Stimulated activated CD8-positive, alpha-beta memory T cell treated with anti-CD3 and anti-CD28 coated beads, Interleukin-7, amount 100 ng/mL, for 4 hours (primary cell): ENCODE data around the gene CASP7.

Experiments used
- DNase-seq, 2 donors: peaks; one replicate each; pipeline ENCODE4 v3.0.0-alpha.2; 2020; ENCODE audit warnings: low read depth in 2 of 2

CASP7 gene

DNA sequence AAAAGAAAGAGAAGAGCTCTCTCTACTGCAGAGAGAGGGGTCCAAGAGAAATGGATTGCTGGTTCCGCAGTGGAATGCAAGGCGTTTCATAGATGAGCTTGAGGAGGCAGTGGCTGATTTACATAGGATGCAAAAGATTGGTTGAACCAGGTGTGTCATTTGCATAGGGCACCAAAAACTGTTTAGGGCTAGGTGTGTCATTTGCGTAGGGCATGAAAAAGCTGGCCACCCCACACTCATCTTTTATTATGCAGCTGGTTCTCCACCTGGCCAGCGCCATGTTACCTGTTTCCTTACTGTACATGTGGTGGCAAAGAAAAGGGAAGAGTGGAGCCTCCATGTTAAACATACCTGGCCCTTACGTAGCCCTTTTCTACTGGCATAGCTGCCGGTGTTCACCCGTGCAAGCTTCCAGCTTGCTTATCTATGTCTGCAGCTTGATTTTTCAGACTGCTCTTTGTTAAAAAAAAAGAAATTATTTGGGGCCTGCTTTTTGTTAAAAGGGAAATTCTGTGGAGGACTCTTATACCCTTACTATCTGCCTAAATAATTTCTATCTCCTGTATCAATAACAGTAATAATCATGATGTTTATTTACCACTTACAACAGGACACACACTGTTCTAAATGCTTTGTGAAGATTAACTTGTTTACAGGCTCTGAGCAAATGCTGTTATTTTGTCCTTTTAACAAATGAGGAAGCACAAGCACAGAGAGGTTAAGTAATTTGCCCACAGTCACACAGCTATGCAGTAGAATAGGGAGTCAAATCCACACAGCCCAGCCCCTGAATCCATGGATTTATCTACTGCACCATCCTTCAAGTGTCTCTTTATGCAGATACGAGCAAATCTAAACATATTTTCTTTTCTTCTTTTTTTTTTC, 33.3 kb downstream of the CASP7 start:
- no peak for DNase-seq

DNA sequence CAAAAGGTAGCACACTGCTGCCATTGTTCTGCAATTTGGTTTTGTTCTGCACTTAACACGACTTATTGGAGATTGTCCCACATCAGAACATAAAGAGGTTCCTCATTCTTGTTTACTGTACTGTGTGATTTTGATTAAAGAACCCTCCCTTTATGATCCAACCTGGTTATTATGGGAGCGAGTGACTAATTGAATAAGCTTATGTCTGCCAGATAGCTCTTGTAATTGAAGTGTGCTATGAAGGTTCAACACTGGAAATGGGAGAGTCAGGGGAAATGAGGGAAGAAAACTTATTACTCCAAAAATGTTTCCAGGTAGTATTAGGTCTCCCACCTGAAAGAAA, 33.9 kb downstream of the CASP7 start:
- DNase-seq: no peak

DNA sequence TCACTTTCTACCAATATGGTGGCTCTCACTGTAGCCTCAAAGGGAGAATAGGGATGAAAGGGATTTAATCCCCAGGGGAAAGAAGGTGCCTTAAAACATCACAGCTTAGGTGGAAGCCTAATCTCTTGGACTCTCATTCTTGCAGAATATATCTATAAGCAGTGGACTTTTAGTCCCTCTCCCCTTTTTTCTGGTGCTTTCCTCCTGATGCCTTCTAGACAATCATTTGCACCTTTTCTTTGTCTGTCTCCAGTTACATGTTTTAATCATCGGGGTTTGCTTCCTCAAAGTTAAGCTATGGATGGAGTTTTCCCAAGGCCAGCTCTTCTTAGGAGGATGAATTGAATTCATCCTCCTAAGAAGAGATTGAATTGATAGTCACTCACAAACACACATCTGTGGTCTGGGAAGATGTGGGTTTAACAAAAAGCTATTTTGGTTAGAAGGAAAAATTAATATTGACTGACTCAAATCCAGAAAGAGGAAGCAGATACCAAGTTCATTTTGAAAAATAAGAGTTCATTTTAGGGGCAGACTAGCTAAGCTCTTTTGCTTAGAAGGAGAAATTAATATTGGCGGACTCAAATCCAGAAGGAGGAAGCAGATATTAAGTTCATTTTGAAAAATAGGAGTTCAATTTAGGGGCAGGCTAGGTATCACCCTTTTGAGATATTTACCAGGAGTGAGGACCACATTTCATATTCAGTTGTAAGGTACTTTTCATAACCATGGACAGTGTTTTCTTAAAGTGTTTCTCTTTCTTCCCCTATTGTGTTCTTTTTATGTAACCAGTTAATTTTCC, 36.6 kb downstream of the CASP7 start:
- DNase-seq: no peak

DNA sequence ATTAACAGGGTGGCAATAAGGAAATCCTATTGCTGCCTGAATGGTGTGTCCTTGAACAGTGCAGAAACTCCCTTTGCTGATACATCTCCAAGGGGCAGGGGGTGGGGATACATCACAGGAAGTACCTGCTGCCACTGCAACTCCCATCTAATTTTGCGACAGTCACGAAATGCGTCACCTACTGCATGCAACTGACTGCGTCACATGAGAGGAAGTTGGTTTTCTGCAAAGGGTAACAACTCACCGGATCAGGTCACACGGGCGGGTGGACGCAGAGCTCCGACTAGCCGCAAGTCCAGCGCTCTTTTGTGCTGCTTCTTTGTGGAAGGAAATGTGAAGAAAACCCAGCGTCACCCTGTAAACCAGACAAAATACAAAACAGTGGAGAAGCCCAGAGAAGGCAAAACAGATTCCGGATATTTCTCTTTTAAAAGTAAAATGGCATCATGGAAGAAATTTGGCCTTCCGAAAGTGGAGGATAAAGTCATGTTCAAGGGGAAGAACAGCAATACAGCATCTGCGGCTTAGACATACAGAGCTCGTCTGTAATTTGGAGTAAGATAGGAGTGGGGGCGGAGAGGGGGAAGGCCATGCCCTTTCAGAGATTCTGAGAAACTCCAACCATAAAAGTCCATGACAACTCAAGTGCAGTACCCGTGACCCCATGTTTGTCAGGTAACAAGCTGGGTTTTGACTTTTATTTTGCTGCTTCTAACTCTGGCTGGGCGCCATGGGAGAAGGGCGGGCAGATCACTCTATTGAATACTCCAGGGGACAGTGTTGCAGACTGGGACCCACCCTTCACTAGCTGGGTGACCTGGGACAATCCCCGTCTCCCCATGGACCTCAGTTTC, 39.5 kb downstream of the CASP7 start:
- DNase-seq: no peak

DNA sequence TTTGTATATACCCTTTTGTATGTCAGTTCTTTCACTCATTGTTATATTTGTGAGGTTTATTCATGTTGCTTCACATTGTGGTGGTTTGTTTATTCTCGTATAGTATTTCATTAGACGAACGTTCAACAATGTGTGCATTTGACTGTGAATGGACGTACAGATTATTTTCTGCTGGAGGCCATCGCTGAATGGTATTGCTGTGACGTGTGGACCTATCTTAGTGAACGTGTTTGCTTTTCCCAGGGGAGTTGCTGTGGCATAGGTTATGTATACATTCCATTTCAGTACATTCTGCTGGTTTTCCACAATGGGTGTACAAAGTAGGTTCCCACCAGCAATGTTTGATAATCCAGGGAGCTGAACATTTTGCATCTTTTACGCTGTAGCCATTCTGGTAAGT, 40.7 kb downstream of the CASP7 start:
- DNase-seq: no peak

DNA sequence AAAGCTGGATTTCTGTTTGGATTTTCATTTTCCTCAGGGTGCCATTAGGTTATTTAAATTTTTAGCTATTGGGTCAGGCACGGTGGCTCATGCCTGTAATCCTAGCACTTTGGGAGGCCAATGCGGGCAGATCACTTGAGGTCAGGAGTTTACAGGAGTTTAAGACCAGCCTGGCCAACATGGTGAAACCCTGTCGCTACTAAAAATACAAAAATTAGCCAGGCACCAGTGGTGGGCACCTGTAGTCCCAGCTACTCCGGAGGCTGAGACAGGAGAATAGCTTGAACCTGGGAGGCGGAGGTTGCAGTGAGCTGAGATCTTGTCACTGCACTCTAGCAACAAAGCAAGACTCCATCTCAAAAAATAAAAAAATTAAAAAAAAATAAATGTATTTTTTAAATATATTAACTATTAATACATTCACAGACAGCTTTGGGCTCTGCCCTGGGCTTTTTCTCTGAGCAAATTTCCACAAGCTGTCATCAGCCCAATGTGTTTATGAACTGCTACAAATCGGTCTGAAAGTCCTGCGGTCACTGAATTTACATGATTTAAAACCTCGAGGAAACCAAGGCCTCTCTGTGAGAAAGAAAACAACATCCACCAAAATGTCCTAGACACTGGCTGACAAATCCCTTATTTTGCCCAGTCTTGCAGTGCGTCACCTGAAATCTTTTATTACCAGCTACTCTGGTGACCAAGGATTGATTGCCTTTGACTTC, 52.6 kb downstream of the CASP7 start:
- no peak for DNase-seq

DNA sequence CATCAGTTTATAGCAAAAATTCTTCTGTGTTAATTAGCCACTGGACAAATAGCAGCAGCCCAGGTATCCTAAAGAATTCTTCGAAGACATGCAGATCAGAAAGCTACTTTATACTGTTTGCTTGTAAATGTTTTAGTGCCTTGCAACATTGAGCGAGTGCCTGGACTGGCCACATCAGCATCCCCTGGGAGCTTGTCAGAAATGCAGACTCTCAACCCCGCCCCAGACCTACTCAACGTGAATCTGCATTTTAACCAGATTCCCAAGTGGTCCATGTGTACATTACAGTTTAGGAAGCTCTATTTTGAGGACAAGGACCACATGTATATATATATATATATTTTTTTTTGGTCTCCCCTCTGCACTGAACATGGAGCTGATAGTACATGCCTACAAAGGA, 53.3 kb downstream of the CASP7 start:
- no peak for DNase-seq

DNA sequence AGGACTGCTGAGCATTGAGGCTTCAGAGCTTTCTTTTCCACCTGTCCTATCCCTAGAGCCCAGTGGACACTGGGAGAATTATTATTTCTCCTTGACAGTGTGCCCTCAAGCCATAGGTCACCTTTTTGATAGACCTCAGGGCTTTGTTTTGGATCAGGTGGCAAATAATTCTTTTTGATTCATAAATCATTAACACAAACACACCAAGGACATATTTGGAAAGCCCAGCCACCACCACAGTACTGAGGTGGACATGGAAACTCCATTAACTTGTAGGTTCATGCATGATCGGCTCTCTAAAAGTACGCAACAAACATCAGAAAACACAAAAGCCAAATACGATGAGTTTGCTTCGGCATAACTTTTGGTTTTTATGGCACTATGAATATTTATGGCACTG, 53.9 kb downstream of the CASP7 start:
- DNase-seq: no peak

DNA sequence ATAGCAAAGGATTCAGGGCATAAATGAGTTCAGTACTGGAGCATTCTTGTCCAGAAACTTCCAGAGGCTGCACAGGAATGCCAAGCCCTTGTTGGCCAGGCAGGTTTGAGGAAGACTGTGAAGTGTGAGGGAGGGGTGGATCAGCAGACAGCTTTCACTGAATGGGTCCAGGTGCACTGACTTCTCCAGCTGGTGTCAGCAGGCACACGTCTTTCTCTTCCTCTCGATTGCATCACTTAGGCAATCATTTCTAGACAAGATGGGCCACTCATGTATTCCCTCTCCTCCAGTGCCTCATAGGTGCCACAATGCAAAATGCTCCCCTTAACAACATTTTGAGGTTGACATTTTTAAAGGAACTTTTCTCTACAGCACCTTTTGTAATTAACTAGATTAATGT, 56.2 kb downstream of the CASP7 start:
- no peak for DNase-seq

DNA sequence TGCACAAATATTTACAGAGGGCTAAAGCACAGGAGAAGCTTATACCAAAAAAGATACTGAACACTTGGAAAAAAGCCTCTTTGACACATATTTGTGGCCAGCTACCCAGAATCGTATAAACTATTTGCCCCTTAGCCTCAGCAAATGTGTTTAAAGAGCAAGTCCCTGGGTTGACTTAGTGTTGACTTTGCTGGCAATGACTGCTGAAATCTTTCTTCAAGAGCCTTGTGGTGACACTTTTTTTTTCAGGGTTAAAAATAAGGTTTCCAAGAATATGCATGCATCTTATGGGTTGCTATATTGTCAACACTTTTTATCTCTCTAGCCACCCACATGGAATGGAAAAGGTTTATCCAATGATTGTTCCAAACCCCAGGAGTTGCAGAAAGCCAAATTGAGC, 56.9 kb downstream of the CASP7 start:
- no peak for DNase-seq

DNA sequence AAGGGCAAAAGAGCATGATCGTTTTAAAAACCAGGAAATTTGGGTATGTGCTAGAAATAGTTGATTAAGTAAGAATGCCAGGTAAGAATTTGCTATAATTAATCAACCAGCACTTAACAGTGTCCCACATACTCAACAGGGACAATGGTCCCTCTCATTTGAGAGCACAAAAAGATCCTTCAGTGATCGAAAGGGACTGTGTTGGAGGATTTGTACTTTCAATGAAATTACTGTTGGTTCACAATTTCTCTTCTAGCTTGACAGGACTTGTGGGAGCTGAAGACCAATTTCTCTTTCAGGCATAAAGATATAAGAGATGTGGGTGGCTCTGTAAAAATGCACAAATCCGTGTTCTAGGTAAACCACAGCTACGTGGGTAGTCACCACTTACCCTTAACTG, 59.3 kb downstream of the CASP7 start:
- DNase-seq: no peak

DNA sequence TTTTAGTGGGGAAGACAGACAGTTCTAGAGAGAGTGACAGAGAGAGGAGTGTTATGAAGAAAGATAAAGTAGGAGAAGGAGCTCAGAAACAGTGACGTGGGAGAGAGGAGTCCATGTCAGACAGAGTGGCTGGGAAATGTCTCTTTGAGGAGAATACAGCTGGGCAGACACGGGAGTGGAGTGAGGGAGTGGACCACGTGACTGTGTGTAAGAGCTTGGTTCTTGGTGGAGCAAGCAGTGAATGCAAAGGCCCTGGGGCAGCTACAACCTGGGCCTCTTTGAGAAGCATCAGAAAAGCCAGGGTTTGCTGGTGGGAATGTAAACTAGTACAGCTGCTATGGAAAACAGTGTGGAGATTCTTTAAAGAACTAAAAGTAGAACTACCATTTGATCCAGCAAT, 59.9 kb downstream of the CASP7 start:
- no peak for DNase-seq

DNA sequence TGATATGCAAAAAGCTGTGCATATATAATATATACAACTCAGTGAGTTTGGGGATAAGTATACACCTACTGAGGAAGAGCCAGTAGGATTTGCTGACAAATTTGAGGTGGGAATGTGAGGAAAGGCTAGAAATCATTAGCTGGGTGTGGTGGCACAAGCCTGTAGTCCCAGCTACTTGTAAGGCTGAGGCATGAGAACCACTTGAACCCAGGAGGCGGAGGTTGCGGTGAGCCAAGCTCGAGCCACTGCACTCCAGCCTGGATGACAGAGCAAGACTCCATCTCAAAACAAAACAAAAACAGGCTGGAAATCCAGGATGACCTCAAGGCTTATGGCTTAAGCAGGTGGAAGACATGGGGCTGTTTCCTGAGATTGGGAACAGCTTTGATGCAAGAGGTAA, 61.1 kb downstream of the CASP7 start:
- no peak for DNase-seq

DNA sequence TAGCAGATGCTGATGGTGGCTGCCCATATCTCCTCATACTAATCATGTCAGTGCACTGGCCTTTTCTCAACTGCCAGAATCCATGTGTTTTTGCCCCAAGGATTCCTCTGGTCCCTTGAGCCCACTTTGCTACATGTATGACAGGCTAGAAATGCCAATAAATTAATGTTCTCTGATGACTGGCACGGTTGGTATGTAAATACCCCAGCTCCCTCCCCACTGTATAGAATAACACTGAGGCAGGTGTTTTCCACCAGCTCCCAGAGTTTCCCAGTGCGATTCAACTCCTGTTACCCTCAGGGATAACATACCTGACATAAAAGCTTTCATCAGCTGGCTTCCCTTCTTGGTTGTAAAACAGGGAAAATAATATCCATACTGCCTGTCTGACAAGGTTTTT, 62.8 kb downstream of the CASP7 start:
- no peak for DNase-seq

DNA sequence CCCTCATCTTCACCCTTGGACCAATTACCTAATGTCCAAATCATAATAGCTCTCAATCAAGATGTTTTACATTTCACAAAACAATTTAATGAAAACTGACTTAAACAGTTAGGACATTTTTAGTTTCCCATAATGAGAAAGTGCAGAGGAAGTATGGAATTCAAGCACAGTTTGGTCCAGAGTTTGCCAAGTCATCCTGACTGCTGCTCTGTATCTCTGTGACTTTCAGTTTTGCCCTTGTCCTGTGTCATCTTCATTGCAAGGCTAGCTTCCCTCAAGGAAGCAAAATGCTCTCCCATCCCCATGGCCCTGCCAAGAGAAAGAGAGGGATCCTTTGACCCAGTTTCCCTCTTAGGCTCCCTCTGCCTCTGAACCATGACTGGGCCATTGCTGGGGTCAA, 63.9 kb downstream of the CASP7 start:
- DNase-seq: no peak

DNA sequence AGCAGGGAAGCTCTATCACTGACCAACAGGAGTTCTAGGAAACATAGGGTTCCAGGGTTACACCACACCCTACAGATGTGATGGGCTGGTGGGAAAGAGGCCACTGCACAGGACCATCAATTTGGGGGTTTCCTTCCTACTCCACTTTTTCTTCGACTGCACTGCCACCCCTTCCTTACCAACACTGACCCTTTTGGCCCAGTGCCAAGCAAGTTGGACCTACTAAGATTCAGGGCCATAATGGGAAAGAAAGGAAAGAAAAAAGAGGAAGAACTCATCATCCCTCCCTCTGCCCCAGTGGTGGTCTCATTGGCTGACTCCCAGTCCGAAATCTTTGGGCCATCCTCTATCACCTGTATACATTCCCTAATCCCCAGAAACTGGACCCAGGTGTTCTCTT, 65.7 kb downstream of the CASP7 start:
- DNase-seq: no peak

DNA sequence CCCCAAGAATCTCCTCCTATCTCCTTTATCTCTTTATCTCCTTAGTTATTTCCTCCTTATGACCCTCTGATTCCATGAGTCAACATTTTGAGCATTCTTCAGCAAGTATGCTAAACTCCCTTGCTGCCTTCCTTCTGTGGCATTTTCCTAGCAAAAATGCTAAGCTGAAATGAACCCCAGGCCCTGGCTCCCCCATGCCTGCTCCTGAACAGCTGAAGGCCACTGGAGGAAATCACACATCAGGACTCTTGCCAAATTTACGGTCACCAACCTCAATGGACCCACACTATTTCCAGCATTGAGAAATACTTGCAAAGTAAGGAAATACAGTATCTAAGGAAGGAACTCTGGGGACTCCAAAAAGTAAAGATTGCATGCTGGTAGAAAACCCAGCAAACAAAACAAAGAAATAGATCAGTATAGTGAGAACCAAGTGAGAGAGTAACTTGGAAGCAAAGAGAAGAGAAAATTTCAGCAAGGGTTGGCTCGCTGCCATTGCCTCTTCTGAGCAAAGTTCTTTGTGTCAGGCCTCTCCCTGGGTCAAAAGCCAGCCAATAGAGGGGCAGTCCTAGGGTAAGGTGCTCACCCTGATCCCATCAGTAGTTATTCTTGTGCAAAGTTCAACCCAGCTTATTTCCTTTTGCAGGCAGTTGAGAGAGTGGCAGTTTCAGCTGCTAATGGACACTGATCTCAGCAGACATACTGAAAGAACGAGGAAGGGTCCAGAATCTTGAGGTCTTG, 66.7 kb downstream of the CASP7 start:
- DNase-seq: no peak

DNA sequence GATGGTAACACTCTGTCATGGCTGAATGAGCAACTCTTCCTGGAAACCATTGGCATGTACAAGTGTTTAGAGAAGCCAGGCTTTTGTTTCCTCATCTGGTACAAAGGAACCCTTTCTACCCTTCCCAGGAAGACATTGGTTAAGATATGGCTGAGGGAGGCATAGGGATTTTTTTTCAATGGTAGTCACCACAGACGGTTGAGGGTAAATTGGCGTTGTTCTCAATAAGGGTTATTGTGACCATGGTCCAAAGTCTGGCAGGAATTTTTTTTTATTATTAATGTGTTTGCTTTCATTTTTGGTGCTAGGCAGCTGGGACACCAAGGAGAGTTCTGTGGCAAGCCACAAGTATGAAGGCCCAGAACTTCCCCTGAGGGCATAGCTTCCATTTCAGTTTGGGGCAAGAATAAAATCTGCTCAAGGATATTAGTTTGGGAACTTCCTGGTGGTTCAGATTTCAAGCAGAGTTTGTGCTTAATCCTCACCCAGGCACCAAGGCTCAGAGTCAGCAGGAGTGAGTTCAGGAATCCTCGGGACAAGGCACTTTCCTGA, 71.5 kb downstream of the CASP7 start, which contains the start of gene PLEKHS1:
TSS of gene PLEKHS1 (plus strand) at position 502 of the 552 bp plus-strand sequence. CDS start 3,596 bp downstream, outside the sequence.
- DNase-seq: no peak

DNA sequence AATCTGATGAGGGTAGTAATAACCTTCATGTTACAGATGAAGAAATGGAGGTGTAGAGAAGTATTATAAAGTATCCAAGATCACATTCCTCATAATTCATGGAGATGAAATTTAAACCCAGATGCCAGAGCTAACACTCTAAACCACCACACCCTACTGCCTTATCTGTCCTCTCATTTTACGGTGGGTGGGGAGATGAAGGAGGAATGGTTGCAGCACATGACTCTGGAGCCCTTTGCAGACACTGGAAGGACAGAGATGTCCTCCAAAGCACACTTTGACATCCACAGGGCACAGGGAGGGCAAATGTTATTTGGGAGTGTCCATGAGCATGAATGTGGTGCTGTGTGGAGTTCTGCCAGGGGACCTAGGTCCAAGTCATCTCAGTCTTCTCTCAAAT, 72.8 kb downstream of the CASP7 start:
- DNase-seq: no peak

DNA sequence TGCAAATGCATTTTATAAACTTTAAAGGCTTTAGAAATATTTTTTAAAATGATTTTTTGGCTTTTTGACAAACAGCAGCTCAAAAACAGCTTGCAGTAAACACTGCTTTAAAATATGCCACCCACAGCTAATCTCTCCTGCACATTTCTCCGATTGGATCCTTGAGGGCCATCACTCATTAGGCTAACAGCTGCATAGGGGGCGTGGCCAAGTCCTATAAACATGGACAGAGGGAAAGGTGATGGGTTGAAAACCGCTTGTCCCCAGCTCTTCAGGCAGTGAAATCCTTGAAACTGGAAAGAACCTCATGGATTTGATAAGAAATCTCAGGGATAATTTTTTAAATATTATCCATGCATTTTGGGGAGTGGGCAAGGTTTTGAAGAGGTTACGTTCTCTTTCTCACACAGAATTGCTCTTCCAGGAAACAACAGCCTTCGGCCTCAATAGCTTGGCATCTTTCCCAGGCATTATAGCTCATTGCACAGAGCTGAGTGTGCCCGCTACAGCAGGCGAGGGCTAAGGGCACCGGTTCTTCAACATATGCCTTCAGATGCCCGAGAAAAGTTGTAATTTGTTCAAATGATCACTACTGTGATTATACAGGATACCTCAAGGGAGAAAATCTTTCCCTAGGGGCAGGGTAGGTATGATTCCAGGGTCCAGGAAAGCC, 73.4 kb downstream of the CASP7 start:
- DNase-seq: no peak
